ENCODE measurements around the gene PCDHB6. TPM values are rescaled to one million over a fixed set of nuclear protein-coding genes. Genes with fewer than 3 reads are reported as not detected.
"Not testable (repeated sequence)": the region's sequence is repeated elsewhere in the genome, so short reads cannot be mapped to it uniquely, and the experiment has no call there.

PCDHB6 gene
- total RNA-seq, 2 experiments from 2014 or later: not detected

DNA sequence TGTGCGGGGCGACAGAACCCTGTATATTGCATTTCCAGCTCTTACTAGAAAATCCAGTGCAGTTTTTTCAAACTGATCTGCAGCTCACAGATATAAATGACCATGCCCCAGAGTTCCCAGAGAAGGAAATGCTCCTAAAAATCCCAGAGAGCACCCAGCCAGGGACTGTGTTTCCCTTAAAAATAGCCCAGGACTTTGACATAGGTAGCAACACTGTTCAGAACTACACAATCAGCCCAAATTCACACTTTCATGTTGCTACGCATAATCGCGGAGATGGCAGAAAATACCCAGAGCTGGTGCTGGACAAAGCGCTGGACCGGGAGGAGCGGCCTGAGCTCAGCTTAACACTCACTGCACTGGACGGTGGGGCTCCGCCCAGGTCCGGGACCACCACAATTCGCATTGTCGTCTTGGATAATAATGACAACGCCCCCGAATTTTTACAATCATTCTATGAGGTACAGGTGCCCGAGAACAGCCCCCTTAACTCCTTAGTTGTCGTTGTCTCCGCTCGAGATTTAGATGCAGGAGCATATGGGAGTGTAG lies 14.1 kb upstream of the PCDHB6 start:
- intact Hi-C loops (cut with micrococcal nuclease): no loop called here
- peaks cover 4% of the 10 kb centered on the region for H3K36me3 Mint-ChIP-seq (ENCODE audit: low read depth)
- peaks cover 32% of the 10 kb centered on the region for H3K9me3 Mint-ChIP-seq
- peaks cover 6% of the 10 kb centered on the region for H3K4me1 Mint-ChIP-seq (ENCODE audit: low read depth)
- CTCF ChIA-PET: interaction anchor here (0.5 to 0.7 kb wide), 2 partner anchors 379 to 429 kb away, joined by 3 to 6 read pairs; no protein-coding TSS in a partner anchor
- H3K27me3 Mint-ChIP-seq (ENCODE audit: low read depth): peaks cover 27% of the 10 kb centered on the region
- DNase-seq: no peak
- no peak overlapping the region for H3K27ac Mint-ChIP-seq
- peak overlapping the region; percentile 63 for H3K4me3 Mint-ChIP-seq

DNA sequence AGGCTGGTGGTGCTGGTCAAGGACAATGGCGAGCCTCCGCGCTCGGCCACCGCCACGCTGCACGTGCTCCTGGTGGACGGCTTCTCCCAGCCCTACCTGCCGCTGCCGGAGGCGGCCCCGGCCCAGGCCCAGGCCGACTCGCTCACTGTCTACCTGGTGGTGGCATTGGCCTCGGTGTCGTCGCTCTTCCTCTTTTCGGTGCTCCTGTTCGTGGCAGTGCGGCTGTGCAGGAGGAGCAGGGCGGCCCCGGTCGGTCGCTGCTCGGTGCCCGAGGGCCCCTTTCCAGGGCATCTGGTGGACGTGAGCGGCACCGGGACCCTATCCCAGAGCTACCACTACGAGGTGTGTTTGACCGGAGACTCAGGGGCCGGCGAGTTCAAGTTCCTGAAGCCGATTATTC lies 12.5 kb upstream of the PCDHB6 start:
- H3K4me3 Mint-ChIP-seq; intact Hi-C loops (cut with micrococcal nuclease); DNase-seq; H3K27ac Mint-ChIP-seq; H3K4me1 Mint-ChIP-seq (ENCODE audit: low read depth); H3K36me3 Mint-ChIP-seq (ENCODE audit: low read depth); CTCF ChIA-PET: not testable (repeated sequence)
- H3K27me3 Mint-ChIP-seq (ENCODE audit: low read depth): peaks cover 27% of the 10 kb centered on the region
- H3K9me3 Mint-ChIP-seq: peaks cover 32% of the 10 kb centered on the region

DNA sequence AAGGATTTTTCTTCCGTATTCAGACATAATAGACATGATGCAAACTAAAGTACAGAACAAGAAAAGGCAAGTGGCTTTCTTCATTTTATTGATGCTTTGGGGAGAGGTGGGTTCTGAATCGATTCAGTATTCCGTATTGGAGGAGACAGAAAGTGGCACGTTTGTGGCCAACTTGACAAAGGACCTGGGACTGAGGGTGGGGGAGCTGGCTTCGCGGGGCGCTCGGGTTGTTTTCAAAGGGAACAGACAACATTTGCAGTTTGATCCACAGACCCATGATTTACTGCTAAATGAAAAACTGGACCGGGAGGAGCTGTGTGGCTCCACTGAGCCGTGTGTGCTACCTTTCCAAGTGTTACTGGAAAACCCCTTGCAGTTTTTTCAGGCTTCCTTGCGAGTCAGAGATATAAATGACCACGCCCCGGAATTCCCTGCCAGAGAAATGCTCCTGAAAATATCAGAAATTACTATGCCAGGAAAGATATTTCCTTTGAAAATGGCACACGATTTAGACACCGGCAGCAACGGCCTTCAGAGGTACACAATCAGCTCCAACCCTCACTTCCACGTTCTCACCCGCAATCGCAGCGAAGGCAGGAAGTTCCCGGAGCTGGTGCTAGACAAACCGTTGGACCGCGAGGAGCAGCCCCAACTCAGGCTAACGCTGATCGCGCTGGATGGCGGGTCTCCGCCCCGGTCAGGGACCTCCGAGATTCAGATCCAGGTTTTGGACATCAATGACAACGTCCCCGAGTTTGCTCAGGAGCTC lies 551 bp downstream of the PCDHB6 start:
- CTCF ChIA-PET: interaction anchor here (0.7 kb wide), 1 partner anchor 12 kb away, joined by 3 read pairs; no protein-coding TSS in a partner anchor
- DNase-seq: no peak
- Mint-ChIP-seq H3K36me3 (ENCODE audit: low read depth) (peaks cover 11% of the 10 kb centered on the region), H3K27ac (no peak overlapping the region), H3K27me3 (ENCODE audit: low read depth) (peaks cover 39% of the 10 kb centered on the region), H3K4me1 (ENCODE audit: low read depth) (peaks cover 4% of the 10 kb centered on the region), H3K4me3 (no peak overlapping the region), H3K9me3 (peaks cover 22% of the 10 kb centered on the region)
- intact Hi-C loops (cut with micrococcal nuclease): no loop called here

DNA sequence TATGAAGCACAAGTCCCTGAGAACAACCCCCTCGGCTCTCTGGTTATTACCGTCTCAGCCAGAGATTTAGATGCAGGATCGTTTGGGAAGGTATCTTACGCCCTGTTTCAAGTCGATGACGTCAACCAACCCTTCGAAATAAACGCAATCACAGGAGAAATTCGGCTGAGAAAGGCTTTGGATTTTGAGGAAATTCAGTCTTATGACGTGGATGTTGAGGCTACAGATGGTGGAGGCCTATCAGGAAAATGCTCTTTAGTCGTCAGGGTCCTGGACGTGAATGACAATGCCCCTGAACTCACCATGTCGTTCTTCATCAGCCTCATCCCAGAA lies 1.1 kb downstream of the PCDHB6 start:
- no peak for DNase-seq
- CTCF ChIA-PET: no interaction called here
- Mint-ChIP-seq H3K27me3 (ENCODE audit: low read depth) (peaks cover 43% of the 10 kb centered on the region), H3K27ac (no peak overlapping the region), H3K36me3 (ENCODE audit: low read depth) (peaks cover 12% of the 10 kb centered on the region), H3K4me1 (ENCODE audit: low read depth) (peaks cover 4% of the 10 kb centered on the region), H3K9me3 (peaks cover 22% of the 10 kb centered on the region), H3K4me3 (no peak overlapping the region)
- intact Hi-C loops (cut with micrococcal nuclease): no loop called here

DNA sequence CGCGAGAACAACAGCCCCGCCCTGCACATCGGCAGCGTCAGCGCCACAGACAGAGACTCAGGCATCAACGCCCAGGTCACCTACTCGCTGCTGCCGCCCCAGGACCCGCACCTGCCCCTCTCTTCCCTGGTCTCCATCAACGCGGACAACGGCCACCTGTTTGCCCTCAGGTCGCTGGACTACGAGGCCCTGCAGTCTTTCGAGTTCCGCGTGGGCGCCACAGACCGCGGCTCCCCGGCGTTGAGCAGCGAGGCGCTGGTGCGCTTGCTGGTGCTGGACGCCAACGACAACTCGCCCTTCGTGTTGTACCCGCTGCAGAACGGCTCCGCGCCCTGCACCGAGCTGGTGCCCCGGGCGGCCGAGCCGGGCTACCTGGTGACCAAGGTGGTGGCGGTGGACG lies 1.8 kb downstream of the PCDHB6 start:
- H3K27ac Mint-ChIP-seq; H3K4me3 Mint-ChIP-seq; intact Hi-C loops (cut with micrococcal nuclease); H3K4me1 Mint-ChIP-seq (ENCODE audit: low read depth); DNase-seq; CTCF ChIA-PET: not testable (repeated sequence)
- Mint-ChIP-seq H3K27me3 (ENCODE audit: low read depth) (peaks cover 50% of the 10 kb centered on the region), H3K36me3 (ENCODE audit: low read depth) (peaks cover 14% of the 10 kb centered on the region), H3K9me3 (peaks cover 24% of the 10 kb centered on the region)

DNA sequence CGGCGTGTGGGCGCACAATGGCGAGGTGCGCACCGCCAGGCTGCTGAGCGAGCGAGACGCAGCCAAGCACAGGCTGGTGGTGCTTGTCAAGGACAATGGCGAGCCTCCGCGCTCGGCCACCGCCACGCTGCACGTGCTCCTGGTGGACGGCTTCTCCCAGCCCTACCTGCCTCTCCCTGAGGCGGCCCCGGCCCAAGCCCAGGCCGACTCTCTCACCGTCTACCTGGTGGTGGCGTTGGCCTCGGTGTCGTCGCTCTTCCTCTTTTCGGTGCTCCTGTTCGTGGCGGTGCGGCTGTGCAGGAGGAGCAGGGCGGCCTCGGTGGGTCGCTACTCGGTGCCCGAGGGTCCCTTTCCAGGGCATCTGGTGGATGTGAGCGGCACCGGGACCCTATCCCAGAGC lies 2.2 kb downstream of the PCDHB6 start:
- H3K27ac Mint-ChIP-seq; H3K4me1 Mint-ChIP-seq (ENCODE audit: low read depth); CTCF ChIA-PET; DNase-seq; H3K4me3 Mint-ChIP-seq; intact Hi-C loops (cut with micrococcal nuclease): not testable (repeated sequence)
- Mint-ChIP-seq H3K9me3 (peaks cover 27% of the 10 kb centered on the region), H3K27me3 (ENCODE audit: low read depth) (peaks cover 55% of the 10 kb centered on the region), H3K36me3 (ENCODE audit: low read depth) (peaks cover 16% of the 10 kb centered on the region)

DNA sequence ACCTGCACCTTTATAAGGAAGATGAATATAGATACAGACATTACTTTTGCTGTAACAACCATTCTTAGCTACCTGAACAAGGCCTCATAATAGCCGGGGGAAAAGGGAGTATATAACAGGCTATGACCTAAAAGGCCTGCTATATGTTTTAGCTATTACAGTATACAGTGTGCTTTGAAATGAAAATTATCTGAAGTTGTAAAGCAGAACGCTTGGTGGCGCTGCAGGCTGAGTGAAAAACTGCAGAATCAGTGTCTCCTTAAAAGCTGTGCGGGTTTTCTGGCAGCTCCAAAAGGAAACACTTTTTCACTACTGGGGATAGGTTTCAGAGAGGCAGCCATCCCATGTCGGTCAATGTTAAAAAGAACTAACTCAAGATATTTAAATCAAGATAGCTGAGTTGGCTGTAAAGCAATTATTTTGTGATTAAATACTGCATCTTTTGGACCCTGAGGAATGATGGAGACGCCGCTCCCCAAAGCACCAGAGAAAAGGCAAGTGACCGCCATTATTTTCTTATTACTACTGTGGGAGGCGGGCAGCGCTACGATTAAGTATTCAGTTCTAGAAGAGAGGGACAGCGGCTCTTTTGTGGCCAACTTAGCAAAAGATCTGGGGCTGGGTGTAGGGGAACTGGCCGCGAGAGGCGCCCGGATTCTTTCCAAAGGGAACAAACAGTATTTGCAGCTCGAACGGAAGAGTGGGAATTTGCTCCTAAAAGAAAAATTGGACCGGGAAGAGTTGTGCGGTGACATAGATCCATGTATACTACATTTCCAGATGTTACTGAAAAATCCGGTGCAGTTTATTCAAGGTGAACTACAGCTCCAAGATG lies 5.9 kb downstream of the PCDHB6 start:
- Mint-ChIP-seq H3K27ac (no peak overlapping the region), H3K36me3 (ENCODE audit: low read depth) (peaks cover 15% of the 10 kb centered on the region), H3K27me3 (ENCODE audit: low read depth) (peaks cover 52% of the 10 kb centered on the region), H3K9me3 (peaks cover 29% of the 10 kb centered on the region), H3K4me3 (no peak overlapping the region), H3K4me1 (ENCODE audit: low read depth) (no peaks in the 10 kb centered on the region)
- CTCF ChIA-PET: interaction anchor here (1.8 kb wide), 1 partner anchor 21 kb away, joined by 3 read pairs; the partner anchor contains the start of gene PCDHB8
- DNase-seq: no peak
- intact Hi-C loops (cut with micrococcal nuclease): no loop called here

DNA sequence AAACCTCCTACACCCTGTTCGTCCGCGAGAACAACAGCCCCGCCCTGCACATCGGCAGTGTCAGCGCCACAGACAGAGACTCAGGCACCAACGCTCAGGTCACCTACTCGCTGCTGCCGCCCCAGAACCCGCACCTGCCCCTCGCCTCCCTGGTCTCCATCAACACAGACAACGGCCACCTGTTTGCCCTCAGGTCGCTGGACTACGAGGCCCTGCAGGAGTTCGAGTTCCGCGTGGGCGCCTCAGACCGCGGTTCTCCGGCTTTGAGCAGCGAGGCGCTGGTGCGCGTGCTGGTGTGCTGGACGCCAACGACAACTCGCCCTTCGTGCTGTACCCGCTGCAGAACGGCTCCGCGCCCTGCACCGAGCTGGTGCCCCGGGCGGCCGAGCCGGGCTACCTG lies 7.5 kb downstream of the PCDHB6 start:
- H3K27ac Mint-ChIP-seq; DNase-seq; H3K4me1 Mint-ChIP-seq (ENCODE audit: low read depth); CTCF ChIA-PET; H3K4me3 Mint-ChIP-seq; intact Hi-C loops (cut with micrococcal nuclease): not testable (repeated sequence)
- Mint-ChIP-seq H3K9me3 (peaks cover 17% of the 10 kb centered on the region), H3K36me3 (ENCODE audit: low read depth) (peaks cover 12% of the 10 kb centered on the region), H3K27me3 (ENCODE audit: low read depth) (peaks cover 40% of the 10 kb centered on the region)

DNA sequence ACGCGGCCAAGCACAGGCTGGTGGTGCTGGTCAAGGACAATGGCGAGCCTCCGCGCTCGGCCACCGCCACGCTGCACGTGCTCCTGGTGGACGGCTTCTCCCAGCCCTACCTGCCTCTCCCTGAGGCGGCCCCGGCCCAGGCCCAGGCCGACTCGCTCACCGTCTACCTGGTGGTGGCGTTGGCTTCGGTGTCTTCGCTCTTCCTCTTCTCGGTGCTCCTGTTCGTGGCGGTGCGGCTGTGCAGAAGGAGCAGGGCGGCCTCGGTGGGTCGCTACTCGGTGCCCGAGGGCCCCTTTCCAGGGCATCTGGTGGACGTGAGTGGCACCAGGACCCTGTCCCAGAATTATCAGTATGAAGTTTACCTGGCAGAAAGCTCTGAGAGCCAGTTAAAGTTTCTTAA lies 8.0 kb downstream of the PCDHB6 start:
- H3K27ac Mint-ChIP-seq; H3K4me1 Mint-ChIP-seq (ENCODE audit: low read depth); CTCF ChIA-PET; DNase-seq; H3K4me3 Mint-ChIP-seq; intact Hi-C loops (cut with micrococcal nuclease): not testable (repeated sequence)
- Mint-ChIP-seq H3K36me3 (ENCODE audit: low read depth) (peaks cover 10% of the 10 kb centered on the region), H3K9me3 (peaks cover 19% of the 10 kb centered on the region), H3K27me3 (ENCODE audit: low read depth) (peaks cover 38% of the 10 kb centered on the region)

DNA sequence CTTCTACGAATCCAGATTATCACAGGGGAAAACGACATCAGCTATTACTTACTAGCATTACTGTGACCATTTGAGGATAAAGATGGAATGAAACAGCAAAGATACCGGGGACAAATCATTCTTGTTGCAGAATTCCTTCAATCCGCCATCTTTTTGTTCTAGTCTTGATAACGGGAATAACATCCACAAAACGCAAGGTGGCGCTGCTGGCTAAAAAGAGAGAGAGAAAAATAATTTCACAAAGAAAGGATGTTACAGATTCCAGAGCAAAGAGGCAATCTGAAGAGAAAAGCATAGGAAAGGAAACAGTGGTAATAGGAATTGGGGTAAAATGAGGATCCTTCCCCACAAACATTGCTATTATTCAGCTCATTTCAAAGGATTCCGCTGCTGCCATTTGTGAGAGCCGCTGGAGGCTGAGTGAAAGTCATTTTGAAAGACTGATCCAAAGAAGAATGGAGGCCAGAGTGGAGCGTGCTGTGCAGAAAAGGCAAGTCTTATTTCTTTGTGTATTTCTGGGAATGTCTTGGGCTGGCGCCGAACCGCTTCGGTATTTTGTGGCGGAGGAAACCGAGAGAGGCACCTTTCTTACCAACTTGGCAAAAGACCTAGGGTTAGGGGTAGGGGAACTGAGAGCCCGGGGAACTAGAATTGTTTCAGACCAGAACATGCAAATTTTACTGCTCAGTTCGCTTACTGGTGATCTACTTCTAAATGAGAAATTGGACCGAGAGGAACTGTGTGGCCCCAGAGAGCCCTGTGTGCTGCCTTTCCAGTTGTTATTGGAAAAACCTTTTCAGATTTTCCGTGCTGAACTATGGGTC lies 22.7 kb downstream of the PCDHB6 start, which contains the start of gene PCDHB7:
TSS of gene PCDHB7 (plus strand) at position 264 of the 824 bp plus-strand sequence. CDS start at position 456, 192 bp downstream.
- intact Hi-C loops (cut with micrococcal nuclease): loop anchor here (5.0 kb wide), 1 partner anchor 90 kb away; no protein-coding TSS in a partner anchor
- H3K27ac Mint-ChIP-seq: no peak within 1 kb of the TSS
- no peaks in the 10 kb centered on the region for H3K4me1 Mint-ChIP-seq (ENCODE audit: low read depth)
- peak; percentile 58 for DNase-seq
- CTCF ChIA-PET: interaction anchor here (0.7 to 1.4 kb wide), 2 partner anchors 248 to 1065 kb away, joined by 3 read pairs; partner anchors contain the start of gene PCDHGA11
- peaks cover 41% of the 10 kb centered on the region for H3K27me3 Mint-ChIP-seq (ENCODE audit: low read depth)
- peaks cover 5% of the 10 kb centered on the region for H3K36me3 Mint-ChIP-seq (ENCODE audit: low read depth)
- no peak within 1 kb of the TSS for H3K4me3 Mint-ChIP-seq
- peaks cover 10% of the 10 kb centered on the region for H3K9me3 Mint-ChIP-seq

DNA sequence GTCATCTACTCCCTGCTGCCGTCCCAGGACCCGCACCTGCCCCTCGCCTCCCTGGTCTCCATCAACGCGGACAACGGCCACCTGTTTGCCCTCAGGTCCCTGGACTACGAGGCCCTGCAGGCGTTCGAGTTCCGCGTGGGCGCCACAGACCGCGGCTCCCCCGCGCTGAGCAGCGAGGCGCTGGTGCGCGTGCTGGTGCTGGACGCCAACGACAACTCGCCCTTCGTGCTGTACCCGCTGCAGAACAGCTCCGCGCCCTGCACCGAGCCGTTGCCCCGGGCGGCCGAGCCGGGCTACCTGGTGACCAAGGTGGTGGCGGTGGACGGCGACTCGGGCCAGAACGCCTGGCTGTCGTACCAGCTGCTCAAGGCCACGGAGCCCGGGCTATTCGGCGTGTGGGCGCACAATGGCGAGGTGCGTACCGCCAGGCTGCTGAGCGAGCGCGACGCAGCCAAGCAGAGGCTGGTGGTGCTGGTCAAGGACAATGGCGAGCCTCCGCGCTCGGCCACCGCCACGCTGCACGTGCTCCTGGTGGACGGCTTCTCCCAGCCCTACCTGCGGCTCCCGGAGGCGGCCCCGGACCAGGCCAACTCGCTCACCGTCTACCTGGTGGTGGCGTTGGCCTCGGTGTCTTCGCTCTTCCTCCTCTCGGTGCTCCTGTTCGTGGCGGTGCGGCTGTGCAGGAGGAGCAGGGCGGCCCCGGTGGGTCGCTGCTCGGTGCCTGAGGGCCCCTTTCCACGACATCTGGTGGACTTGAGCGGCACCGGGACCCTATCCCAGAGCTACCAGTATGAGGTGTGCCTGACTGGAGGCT lies 24.6 kb downstream of the PCDHB6 start:
- peaks cover 29% of the 10 kb centered on the region for H3K27me3 Mint-ChIP-seq (ENCODE audit: low read depth)
- H3K9me3 Mint-ChIP-seq; CTCF ChIA-PET; H3K4me3 Mint-ChIP-seq; H3K4me1 Mint-ChIP-seq (ENCODE audit: low read depth); H3K36me3 Mint-ChIP-seq (ENCODE audit: low read depth); DNase-seq; H3K27ac Mint-ChIP-seq: not testable (repeated sequence)
- intact Hi-C loops (cut with micrococcal nuclease): loop anchor here (5.0 kb wide), 1 partner anchor 92 kb away; no protein-coding TSS in a partner anchor
